22Rv1 (cell line): Measurements from ENCODE around the gene IQCK.

Experiments
- CTCF ChIP-seq: fragments of 450-650 bp; IDR thresholded peaks from 2 replicates; pipeline ENCODE4 v1.5.1; 2017; ENCODE audit warnings: mild to moderate bottlenecking
- ZFX ChIP-seq: fragments of 450-650 bp; IDR thresholded peaks from 2 replicates; pipeline ENCODE4 v1.6.1; 2017; ENCODE audit warnings: antibody characterized with exemption, borderline replicate concordance

- no peak for TF ChIP-seq CTCF
- TF ChIP-seq ZFX, result no peak
Observed at GRCh38 chr16:19757026-19757425, 39.0 kb downstream of the IQCK start.
